HepG2 (cell line): ENCODE data around the gene BICRAL. TPM values are rescaled to one million over a fixed set of nuclear protein-coding genes. Genes with fewer than 3 reads are reported as not detected.

ENCODE experiments used
- ATAC-seq: fragments of 200-7000 bp; cut with Tn5 transposase; 3 replicates; pipeline ENCODE4 v1.9.1; 2020; ENCODE audit warnings: mild to moderate bottlenecking, moderate library complexity
- BruUV-seq: library from RNA; stranded (reverse); fragments of 400-500 nt; replicated peaks from 2 replicates; lab custom pipeline; 2021; lab: Mats Ljungman, UMichigan
- CTCF ChIA-PET: fragments of 300-600 bp; formaldehyde crosslinking; extraction: SDS; loops from one replicate; lab custom pipeline; 2021; ENCODE audit warnings: low total read pairs, inconsistent platforms, low intra/inter-chr PET ratio; lab: Yijun Ruan, JAX
- POLR2A ChIA-PET: fragments of 350-600 bp; sonication (Branson Sonifier 250); formaldehyde crosslinking; loops from one replicate; lab custom pipeline; 2020; ENCODE audit warnings: antibody characterized with exemption, inconsistent platforms; lab: Yijun Ruan, JAX
- DNase-seq: peaks from one replicate; pipeline ENCODE4 v3.0.0-alpha.2; 2015; ENCODE audit warnings: low spot score
- FAIRE-seq: peaks from 3 replicates; lab custom pipeline; 2011; peaks lifted over from hg19 to GRCh38; lab: Jason Lieb, UNC
- H2AFZ ChIP-seq: one replicate; pipeline ENCODE4 v1.6.1; 2011; ENCODE audit warnings: low read length, inconsistent platforms
- H3K27ac ChIP-seq: fragments of 300-600 bp; 3 replicates; pipeline ENCODE4 v1.8.0; 2011; ENCODE audit warnings: mixed run types, mild to moderate bottlenecking, mixed read lengths, low read length, inconsistent platforms; ENCODE audit not compliant: insufficient read depth; ENCODE audit errors: extremely low read length
- H3K27me3 ChIP-seq, 2 experiments: fragments of 200-600 bp in 1 of 2; 2 replicates in 1 of 2; 3 replicates in 1 of 2; pipeline versions ENCODE4 v1.6.0 to v1.8.0; 2011; ENCODE audit warnings: low read length in 2 of 2, mild to moderate bottlenecking in 2 of 2, moderate library complexity in 2 of 2, inconsistent platforms in 1 of 2; ENCODE audit not compliant: insufficient read depth in 2 of 2, control insufficient read depth in 1 of 2
- H3K36me3 ChIP-seq, 2 experiments: fragments of 200-600 bp in 1 of 2; replicated peaks in 1 of 2; 2 replicates in 1 of 2; 3 replicates in 1 of 2; pipeline versions ENCODE4 v1.5.1 to v1.8.0; 2011; ENCODE audit warnings: low read length in 2 of 2, inconsistent platforms in 1 of 2; ENCODE audit not compliant: insufficient read depth in 2 of 2, control insufficient read depth in 1 of 2
- H3K4me1 ChIP-seq: 2 replicates; pipeline ENCODE4 v1.5.1; 2012; ENCODE audit warnings: low read length, inconsistent platforms; ENCODE audit not compliant: insufficient read depth
- H3K4me2 ChIP-seq: 2 replicates; pipeline ENCODE4 v1.6.0; 2011; ENCODE audit warnings: low read depth, low read length, inconsistent platforms
- H3K4me3 ChIP-seq, 3 experiments: fragments of 200-600 bp in 1 of 3; sonication (generic), shearing (Covaris generic) in 1 of 3; replicated peaks in 1 of 3; 2 replicates each; pipeline ENCODE4 v1.5.1; 2011 to 2016; ENCODE audit warnings: low read length in 3 of 3, inconsistent platforms in 2 of 3, low read depth in 2 of 3, mild to moderate bottlenecking in 2 of 3, control low read depth in 1 of 3, mixed read lengths in 1 of 3; ENCODE audit not compliant: insufficient read depth in 1 of 3
- H3K79me2 ChIP-seq: one replicate; pipeline ENCODE4 v1.6.1; 2011; ENCODE audit warnings: low read length, inconsistent platforms; ENCODE audit not compliant: insufficient read depth
- H3K9ac ChIP-seq: 2 replicates; pipeline ENCODE4 v1.6.0; 2011; ENCODE audit warnings: mild to moderate bottlenecking, low read depth, low read length, inconsistent platforms; ENCODE audit not compliant: insufficient read depth
- H3K9me3 ChIP-seq: 2 replicates; pipeline ENCODE4 v1.5.1; 2012; ENCODE audit warnings: mild to moderate bottlenecking, low read length
- H4K20me1 ChIP-seq: 2 replicates; pipeline ENCODE4 v1.6.0; 2011; ENCODE audit warnings: inconsistent platforms, mild to moderate bottlenecking, low read length, moderate library complexity; ENCODE audit not compliant: insufficient read depth
- CBX1 ChIP-seq: IDR thresholded peaks from one replicate; pipeline ENCODE4 v1.6.1; 2016; ENCODE audit warnings: antibody characterized with exemption, low read depth
- CHD2 ChIP-seq: IDR thresholded peaks from 2 replicates; pipeline ENCODE4 v1.6.1; 2011; ENCODE audit warnings: low read depth, low read length, improper control_type of control experiment
- GATAD2A ChIP-seq: IDR thresholded peaks from 2 replicates; pipeline ENCODE4 v1.6.1; 2016
- HDAC6 ChIP-seq: fragments of 200-600 bp; sonication (generic); IDR thresholded peaks from 2 replicates; pipeline ENCODE4 v1.7.0; 2017; ENCODE audit warnings: mild to moderate bottlenecking, antibody characterized with exemption, low read length, low read depth
- SP1 ChIP-seq, 2 experiments: fragments of 450-650 bp in 1 of 2; sonication (generic) in 1 of 2; formaldehyde crosslinking in 1 of 2; IDR thresholded peaks; 2 replicates each; pipeline versions ENCODE4 v1.4.0 to v1.6.1; 2016 to 2020; ENCODE audit warnings: missing genetic modification reagents in 1 of 2
- SRSF1 ChIP-seq: fragments of 200-400 bp; formaldehyde crosslinking; optimal IDR thresholded peaks from 2 replicates; pipeline ENCODE3; 2017; ENCODE audit warnings: mild to moderate bottlenecking, low read depth, low read length, moderate library complexity
- STAT5B ChIP-seq: sonication (generic); formaldehyde crosslinking; IDR thresholded peaks from 2 replicates; pipeline ENCODE4 v1.4.0; 2020; ENCODE audit warnings: missing genetic modification reagents
- TSC22D2 ChIP-seq: sonication (generic); formaldehyde crosslinking; IDR thresholded peaks from 2 replicates; pipeline ENCODE4 v1.5.1; 2020; ENCODE audit warnings: missing genetic modification reagents, mild to moderate bottlenecking, borderline replicate concordance
- ZGPAT ChIP-seq: IDR thresholded peaks from 2 replicates; pipeline ENCODE4 v1.6.1; 2016; ENCODE audit warnings: mild to moderate bottlenecking
- ZNF343 ChIP-seq: sonication (generic); formaldehyde crosslinking; IDR thresholded peaks from 2 replicates; pipeline ENCODE4 v1.4.0; 2020; ENCODE audit warnings: mild to moderate bottlenecking, missing genetic modification reagents
- ZNF350 ChIP-seq: sonication (generic); formaldehyde crosslinking; IDR thresholded peaks from 2 replicates; pipeline ENCODE4 v1.4.0; 2020; ENCODE audit warnings: mild to moderate bottlenecking, low read depth, missing genetic modification reagents, borderline replicate concordance
- ZSCAN21 ChIP-seq: sonication (generic); formaldehyde crosslinking; IDR thresholded peaks from 2 replicates; pipeline ENCODE4 v1.8.0; 2022; ENCODE audit warnings: mild to moderate bottlenecking, missing genetic modification reagents, moderate library complexity, borderline replicate concordance
- ZSCAN22 ChIP-seq: sonication (generic); formaldehyde crosslinking; IDR thresholded peaks from 2 replicates; pipeline ENCODE4 v1.4.0; 2020; ENCODE audit warnings: mild to moderate bottlenecking, missing genetic modification reagents
- WGBS: methylation state at CpG from one replicate; pipeline ENCODE4 v1.1.6; 2017; ENCODE audit warnings: low lambda C conversion rate; 5-methylcytosine and 5-hydroxymethylcytosine counted together
- in situ Hi-C: cut with HindIII; loops from 2 replicates; pipeline ENCODE4 v1.10.0; 2017; ENCODE audit warnings: low pct_unique_long_range_greater_than_20kb; ENCODE audit not compliant: extremely low pct_ligation_motif_present
- intact Hi-C: fragments of 100-400 bp; cut with micrococcal nuclease; formaldehyde crosslinking; loops from one replicate; pipeline ENCODE4 v1.10.0; 2022; ENCODE audit not compliant: unreplicated experiment
- polyA plus RNA-seq, 8 experiments: library from polyadenylated mRNA; depleted of rRNA in 3 of 8; stranded (reverse) in 7 of 8; unstranded in 1 of 8; fragments of >200 nt; fragmentation: Illumina TruSeq in 4 of 8; extraction: Trizol in 4 of 8; gene quantifications; 2 replicates each; pipeline versions ENCODE4 v1.2.1 to v1.2.3, GENCODE V29; 2011 to 2016; ENCODE audit warnings: low read depth in 4 of 8, missing spikeins in 1 of 8, mixed read lengths in 1 of 8; ENCODE audit not compliant: insufficient read depth in 1 of 8
- total RNA-seq, 5 experiments: library from RNA; depleted of rRNA; stranded (reverse); fragments of >200 nt; fragmentation: Illumina TruSeq; extraction: Trizol; gene quantifications; 2 replicates each; pipeline ENCODE4 v1.2.3, GENCODE V29; 2016; ENCODE audit warnings: low read depth in 1 of 5
- TF ChIP-seq, protein P1 (sequence below): sonication (generic); formaldehyde crosslinking; IDR thresholded peaks from 2 replicates; pipeline ENCODE4 v1.5.1; 2020; ENCODE audit warnings: missing genetic modification reagents, mild to moderate bottlenecking, borderline replicate concordance

BICRAL gene
- total and polyA plus RNA-seq, 2 of the 13 experiments (the other 11 are each of a cell fraction or from before 2014, with no cell fraction given), result 5.0 to 13.5 TPM

- ATAC-seq, result no peak
- Histone ChIP-seq H3K4me2 (peak overlapping the region; percentile 96), H3K36me3 (no peaks in the 10 kb centered on the region), H3K9ac (peak overlapping the region; percentile 98), H3K27me3 (no peaks in the 10 kb centered on the region; a peak in 1 of 5 replicates), H3K9me3 (no peaks in the 10 kb centered on the region), H4K20me1 (peaks cover 14% of the 10 kb centered on the region; the same call in 1 of the 2 replicates), H3K27ac (peak overlapping the region; percentile 93), H2AFZ (no peak overlapping the region), H3K79me2 (peaks cover 24% of the 10 kb centered on the region), H3K4me3 (peak overlapping the region; percentile 83 to 100 (median 99)), H3K4me1 (peaks cover 48% of the 10 kb centered on the region)
- POLR2A ChIA-PET, result interaction anchor here (1.8 to 8.3 kb wide), 7 partner anchors 12 to 180 kb away, joined by 5 to 270 read pairs (median 21); partner anchors contain the start of genes BICRAL and UBR2
- no TSS peak for BruUV-seq
- no peak for TF ChIP-seq ZNF350
- no peak for TF ChIP-seq ZGPAT (CRISPR knock-in tag)
- no peak for TF ChIP-seq SP1 (IDR thresholded peaks at IDR 0.05)
- TF ChIP-seq SP1 (CRISPR knock-in tag; IDR thresholded peaks at IDR 0.05), result no peak
- no peak for TF ChIP-seq ZSCAN22 (CRISPR knock-in tag)
- TF ChIP-seq CHD2, result no peak
- no peak for TF ChIP-seq STAT5B (CRISPR knock-in tag)
- TF ChIP-seq ZSCAN21 (CRISPR knock-in tag), result no peak
- TF ChIP-seq, protein P1, sequence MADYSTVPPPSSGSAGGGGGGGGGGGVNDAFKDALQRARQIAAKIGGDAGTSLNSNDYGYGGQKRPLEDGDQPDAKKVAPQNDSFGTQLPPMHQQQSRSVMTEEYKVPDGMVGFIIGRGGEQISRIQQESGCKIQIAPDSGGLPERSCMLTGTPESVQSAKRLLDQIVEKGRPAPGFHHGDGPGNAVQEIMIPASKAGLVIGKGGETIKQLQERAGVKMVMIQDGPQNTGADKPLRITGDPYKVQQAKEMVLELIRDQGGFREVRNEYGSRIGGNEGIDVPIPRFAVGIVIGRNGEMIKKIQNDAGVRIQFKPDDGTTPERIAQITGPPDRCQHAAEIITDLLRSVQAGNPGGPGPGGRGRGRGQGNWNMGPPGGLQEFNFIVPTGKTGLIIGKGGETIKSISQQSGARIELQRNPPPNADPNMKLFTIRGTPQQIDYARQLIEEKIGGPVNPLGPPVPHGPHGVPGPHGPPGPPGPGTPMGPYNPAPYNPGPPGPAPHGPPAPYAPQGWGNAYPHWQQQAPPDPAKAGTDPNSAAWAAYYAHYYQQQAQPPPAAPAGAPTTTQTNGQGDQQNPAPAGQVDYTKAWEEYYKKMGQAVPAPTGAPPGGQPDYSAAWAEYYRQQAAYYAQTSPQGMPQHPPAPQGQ, result no peak
- no peak for TF ChIP-seq HDAC6
- no peak for TF ChIP-seq TSC22D2
- TF ChIP-seq SRSF1, result no peak
- no peak for TF ChIP-seq GATAD2A (CRISPR knock-in tag)
- no peak for TF ChIP-seq CBX1
- no peak for TF ChIP-seq ZNF343 (CRISPR knock-in tag)
- in situ Hi-C loops, result no loop called here
- whole genome bisulfite sequencing, result 84% methylated on average over 21 of the region's 21 CpGs
- no peak for DNase-seq
- CTCF ChIA-PET, result no interaction called here
- intact Hi-C loops, result loop anchor here (10.0 kb wide), 1 partner anchor 180 kb away; the partner anchor contains the start of gene UBR2
- no peak for FAIRE-seq
Measured at GRCh38 chr6:42744351-42744893, 37.4 kb upstream of the BICRAL start.
